Mucosa of descending colon (tissue), 3 donors: ENCODE measurements around the gene ZNF385B. TPM values are rescaled to one million over a fixed set of nuclear protein-coding genes. Genes with fewer than 3 reads are reported as not detected.

Experiments
- ATAC-seq: fragments of 200-7000 bp; cut with Tn5 transposase; one replicate; pipeline ENCODE4 v1.9.1; 2020; ENCODE audit warnings: mild to moderate bottlenecking, moderate library complexity
- DNase-seq, 3 donors: peaks; one replicate each; pipeline ENCODE4 v3.0.0-alpha.2; 2020
- H3K36me3 ChIP-seq: fragments of 200-600 bp; one replicate; pipeline ENCODE4 v1.8.0; 2021; ENCODE audit warnings: low read depth, mild to moderate bottlenecking
- H3K4me1 ChIP-seq: fragments of 200-600 bp; one replicate; pipeline ENCODE4 v1.8.0; 2021; ENCODE audit warnings: low read depth, mild to moderate bottlenecking
- H3K4me3 ChIP-seq: fragments of 200-600 bp; one replicate; pipeline ENCODE4 v1.8.0; 2021; ENCODE audit warnings: mild to moderate bottlenecking
- H3K9me3 ChIP-seq: fragments of 200-600 bp; one replicate; pipeline ENCODE4 v1.8.0; 2021; ENCODE audit warnings: mild to moderate bottlenecking
- CTCF ChIP-seq: fragments of 200-600 bp; IDR thresholded peaks from one replicate; pipeline ENCODE4 v1.8.0; 2022; ENCODE audit warnings: antibody characterized with exemption, mild to moderate bottlenecking
- intact Hi-C, 2 donors: fragments of 100-400 bp; cut with DNase I in 1 of 2; cut with micrococcal nuclease in 1 of 2; formaldehyde crosslinking; loops; one replicate each; pipeline versions ENCODE4 v1.11.0 to v1.11.1; 2022; cut with DNase I, micrococcal nuclease
- total RNA-seq, 3 donors: library from RNA; stranded (reverse); fragmentation: NEBNext Ultra II Directional in 2 of 3; extraction: Animal tissue kit (Norgen Biotek cat#: 25700) in 2 of 3; gene quantifications; one replicate each; pipeline versions ENCODE4 v1.2.1 to v1.2.4, GENCODE V29; 2021 to 2023
- donor health status: DM: no; HTN: no; CAD: no; lungs with moderate emphysema.
- donor health status: DM: no; HTN: no; CAD: no.
- donor health status: DM: no; HTN: yes; CAD: no.

Gene ZNF385B
- total RNA-seq, 3 donors from 2014 or later, result 1.2 to 2.2 (median 1.6) TPM

- no peak for TF ChIP-seq CTCF
- DNase-seq, result no peak
- no peaks in the 10 kb centered on the region for H3K9me3 ChIP-seq
- no peak for ATAC-seq
- no peaks in the 10 kb centered on the region for H3K36me3 ChIP-seq
- H3K4me3 ChIP-seq, result no peak overlapping the region
- no peaks in the 10 kb centered on the region for H3K4me1 ChIP-seq
- intact Hi-C loops, result no loop called here
These were observed 183.5 kb downstream of the ZNF385B start for GRCh38 chr2:179677746-179678505.

DNA sequence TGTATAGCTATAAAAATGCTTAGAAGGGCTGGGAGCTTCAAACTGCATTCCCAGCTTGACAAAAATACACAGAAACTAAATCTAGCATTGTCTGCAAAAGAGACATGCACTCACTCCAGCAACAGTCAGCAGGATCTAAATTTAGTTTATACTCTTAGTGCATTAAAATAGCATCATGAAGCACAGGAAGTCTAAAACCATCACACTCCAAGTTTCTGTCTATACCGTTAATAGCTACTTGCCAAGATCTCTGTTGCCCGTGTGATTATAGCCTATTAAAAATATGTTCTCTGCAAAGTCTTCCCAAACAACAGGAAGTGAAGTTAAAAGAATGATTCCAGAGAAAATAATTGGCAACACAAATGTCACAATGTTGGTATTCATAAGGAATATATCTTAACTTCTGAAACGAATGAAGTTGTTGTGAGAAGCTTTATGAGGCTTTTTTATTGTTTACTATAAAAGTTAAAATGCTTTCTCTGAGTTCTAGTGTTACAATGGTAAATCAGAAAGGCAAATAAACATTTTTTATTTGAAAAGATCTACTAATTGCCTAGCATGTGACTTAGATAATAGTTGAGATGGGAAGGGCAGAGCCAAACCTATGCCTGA is 184.2 kb downstream of the ZNF385B start:
- Histone ChIP-seq H3K4me3 (no peak overlapping the region), H3K9me3 (no peaks in the 10 kb centered on the region), H3K4me1 (no peaks in the 10 kb centered on the region), H3K36me3 (no peaks in the 10 kb centered on the region)
- intact Hi-C loops, result no loop called here
- DNase-seq (no peak), ATAC-seq (no peak)
- TF ChIP-seq CTCF, result no peak

- intact Hi-C loops, result no loop called here
- no peaks in the 10 kb centered on the region for H3K36me3 ChIP-seq
- H3K4me1 ChIP-seq, result no peaks in the 10 kb centered on the region
- ATAC-seq (no peak), DNase-seq (no peak)
- no peaks in the 10 kb centered on the region for H3K9me3 ChIP-seq
- TF ChIP-seq CTCF, result no peak
- no peak overlapping the region for H3K4me3 ChIP-seq
These were observed 186.0 kb downstream of the ZNF385B start for GRCh38 chr2:179675435-179675834.

GRCh38 chr2:179671043-179671981 is 190.1 kb downstream of the ZNF385B start:
- Histone ChIP-seq H3K9me3 (no peaks in the 10 kb centered on the region), H3K36me3 (no peaks in the 10 kb centered on the region), H3K4me1 (no peaks in the 10 kb centered on the region), H3K4me3 (no peak overlapping the region)
- ATAC-seq (no peak), DNase-seq (no peak)
- no peak for TF ChIP-seq CTCF
- intact Hi-C loops, result no loop called here

GRCh38 chr2:179669196-179669595 is 192.2 kb downstream of the ZNF385B start:
- H3K4me3 ChIP-seq, result no peak overlapping the region
- intact Hi-C loops, result no loop called here
- no peaks in the 10 kb centered on the region for H3K36me3 ChIP-seq
- ATAC-seq, result no peak
- TF ChIP-seq CTCF, result no peak
- no peaks in the 10 kb centered on the region for H3K9me3 ChIP-seq
- no peak for DNase-seq
- no peaks in the 10 kb centered on the region for H3K4me1 ChIP-seq
